Transverse colon (tissue), 4 donors: Measurements from ENCODE around the gene ST6GALNAC6. TPM values are rescaled to one million over a fixed set of nuclear protein-coding genes. Genes with fewer than 3 reads are reported as not detected.

ENCODE experiments used
- DNase-seq: peaks from one replicate; pipeline ENCODE4 v3.0.0-alpha.2; 2019
- H3K27ac ChIP-seq, 4 donors: fragments of 200-600 bp; sonication (generic); 2 replicates each; pipeline ENCODE4 v1.5.1; 2016 to 2018; ENCODE audit warnings: inconsistent platforms in 4 of 4
- H3K27me3 ChIP-seq: fragments of 200-600 bp; sonication (generic); 2 replicates; pipeline ENCODE4 v1.5.1; 2017; ENCODE audit warnings: inconsistent platforms
- H3K36me3 ChIP-seq, 4 donors: fragments of 200-600 bp; sonication (generic); 2 replicates each; pipeline ENCODE4 v1.5.1; 2017 to 2019; ENCODE audit warnings: inconsistent platforms in 4 of 4
- H3K4me1 ChIP-seq, 4 donors: fragments of 200-600 bp; sonication (generic); 2 replicates each; pipeline ENCODE4 v1.5.1; 2017 to 2020; ENCODE audit warnings: inconsistent platforms in 4 of 4
- H3K4me3 ChIP-seq, 4 donors: fragments of 200-600 bp; sonication (generic); 1 replicate in 1 of 4; 2 replicates in 3 of 4; pipeline versions ENCODE4 v1.5.1 to v1.6.1; 2017 to 2019; ENCODE audit warnings: inconsistent platforms in 4 of 4
- H3K9me3 ChIP-seq, 2 donors: fragments of 200-600 bp; sonication (generic); 2 replicates each; pipeline ENCODE4 v1.5.1; 2017 to 2019; ENCODE audit warnings: inconsistent platforms in 2 of 2
- CTCF ChIP-seq, 5 experiments: fragments of 200-600 bp in 3 of 5; fragments of 450-650 bp in 2 of 5; sonication (generic) in 3 of 5; IDR thresholded peaks; 1 replicate in 2 of 5; 2 replicates in 3 of 5; pipeline ENCODE4 v1.5.1; 2016 to 2017; ENCODE audit warnings: antibody characterized with exemption in 5 of 5, inconsistent platforms in 3 of 5, mild to moderate bottlenecking in 2 of 5, moderate library complexity in 1 of 5
- EP300 ChIP-seq: sonication (generic); formaldehyde crosslinking; IDR thresholded peaks from one replicate; pipeline ENCODE4 v1.6.1; 2017; ENCODE audit warnings: antibody characterized with exemption, low read depth
- POLR2A ChIP-seq: fragments of 450-650 bp; IDR thresholded peaks from one replicate; pipeline ENCODE4 v1.6.1; 2016; ENCODE audit warnings: antibody characterized with exemption, mild to moderate bottlenecking, moderate library complexity
- POLR2AphosphoS5 ChIP-seq, 3 donors: sonication (generic); formaldehyde crosslinking; IDR thresholded peaks; one replicate each; pipeline ENCODE4 v1.6.1; 2016; ENCODE audit warnings: antibody characterized with exemption in 3 of 3
- WGBS, 2 donors: methylation state at CpG; one replicate each; pipeline ENCODE4 v1.1.5; 2018; ENCODE audit warnings: low coverage in 1 of 2; 5-methylcytosine and 5-hydroxymethylcytosine counted together
- in situ Hi-C, 4 donors: fragments of 200-750 bp; cut with MboI; loops; one replicate each; pipeline versions ENCODE4 v1.15.0 to v1.15.1; 2017; ENCODE audit warnings: low sequenced_read_pairs in 3 of 4, low pct_ligation_motif_present in 1 of 4, low pct_unique_long_range_greater_than_20kb in 1 of 4
- intact Hi-C: fragments of 100-400 bp; cut with DNase I; formaldehyde crosslinking; loops from one replicate; pipeline ENCODE4 v1.15.1; 2023; ENCODE audit warnings: low total_unique reads
- total RNA-seq, 4 donors: library from RNA; depleted of rRNA; stranded (reverse); fragments of >200 nt; gene quantifications; one replicate each; pipeline ENCODE4 v1.1.0, GENCODE V29; 2016

Gene ST6GALNAC6
- total RNA-seq, 4 donors from 2014 or later: 41.0 to 80.4 (median 75.7) TPM

- in situ Hi-C loops: loop anchor here in 3 of 4 donors (25.0 kb wide), 2 partner anchors 126 to 326 kb away; partner anchors contain the start of genes CDK9 (in 1 of the 3) and SH2D3C (in 1 of the 3)
- Histone ChIP-seq H3K4me3 (no peak overlapping the region), H3K4me1 (peaks cover 32 to 58% (median 47%) of the 10 kb centered on the region in 4 donors), H3K9me3 (no peaks in the 10 kb centered on the region), H3K36me3 (no peaks in the 10 kb centered on the region), H3K27ac (peak overlapping the region; percentile 58 to 73 (median 70)), H3K27me3 (no peaks in the 10 kb centered on the region)
- peak; percentile 86 for DNase-seq
- no peak for TF ChIP-seq POLR2AphosphoS5 (IDR thresholded peaks at IDR 0.05)
- no peak for TF ChIP-seq EP300
- no peak for TF ChIP-seq POLR2A
- no peak for TF ChIP-seq CTCF (IDR thresholded peaks at IDR 0.05)
- 57% methylated on average over 5 of the region's 5 CpGs; no CpG with 5 or more reads in 1 of the 2 donors for WGBS, 2 donors
- intact Hi-C loops: no loop called here
Measured at GRCh38 chr9:127912882-127913281, 13.5 kb upstream of the ST6GALNAC6 start.

GRCh38 chr9:127912296-127912695, 12.9 kb upstream of the ST6GALNAC6 start:
- H3K4me3 ChIP-seq: no peak overlapping the region
- DNase-seq: peak; percentile 12
- WGBS, 2 donors: 94% methylated on average over 27 of the region's 31 CpGs; no CpG with 5 or more reads in 1 of the 2 donors
- no peaks in the 10 kb centered on the region for H3K9me3 ChIP-seq
- no peaks in the 10 kb centered on the region for H3K36me3 ChIP-seq
- intact Hi-C loops: no loop called here
- in situ Hi-C loops: loop anchor here in 3 of 4 donors (25.0 kb wide), 2 partner anchors 125 to 325 kb away; partner anchors contain the start of genes CDK9 (in 1 of the 3) and SH2D3C (in 1 of the 3)
- TF ChIP-seq CTCF (IDR thresholded peaks at IDR 0.05) (no peak), POLR2A (no peak), POLR2AphosphoS5 (IDR thresholded peaks at IDR 0.05) (no peak), EP300 (no peak)
- H3K27me3 ChIP-seq: no peaks in the 10 kb centered on the region
- peaks cover 29 to 58% (median 43%) of the 10 kb centered on the region in 4 donors for H3K4me1 ChIP-seq
- H3K27ac ChIP-seq: peak overlapping the region in 3 of 4 donors; percentile 8 to 73 (median 72)

GRCh38 chr9:127910613-127911205, 11.3 kb upstream of the ST6GALNAC6 start:
- Histone ChIP-seq H3K36me3 (no peaks in the 10 kb centered on the region), H3K27me3 (no peaks in the 10 kb centered on the region), H3K4me3 (no peak overlapping the region), H3K4me1 (peaks cover 35 to 64% (median 47%) of the 10 kb centered on the region in 4 donors), H3K27ac (peak overlapping the region in 3 of 4 donors; percentile 4 to 27 (median 6)), H3K9me3 (no peaks in the 10 kb centered on the region)
- DNase-seq: peak; percentile 47
- TF ChIP-seq CTCF (IDR thresholded peaks at IDR 0.05) (peak in 3 of 5 experiments; percentile 15 to 48 (median 24)), EP300 (no peak)
- WGBS, 2 donors: 49 to 60% methylated on average over 1 to 6 of the region's 6 CpGs
- intact Hi-C loops: no loop called here
- in situ Hi-C loops: loop anchor here in 3 of 4 donors (25.0 kb wide), 2 partner anchors 123 to 323 kb away; partner anchors contain the start of genes CDK9 (in 1 of the 3) and SH2D3C (in 1 of the 3)

- peak overlapping the region in 1 of 4 donors; percentile 6 for H3K27ac ChIP-seq
- TF ChIP-seq CTCF (IDR thresholded peaks at IDR 0.05) (no peak), POLR2A (no peak)
- H3K4me3 ChIP-seq: no peak overlapping the region
- no peaks in the 10 kb centered on the region for H3K36me3 ChIP-seq
- intact Hi-C loops: no loop called here
- no peaks in the 10 kb centered on the region for H3K9me3 ChIP-seq
- in situ Hi-C loops: loop anchor here in 3 of 4 donors (25.0 kb wide), 2 partner anchors 123 to 323 kb away; partner anchors contain the start of genes CDK9 (in 1 of the 3) and SH2D3C (in 1 of the 3)
- H3K4me1 ChIP-seq: peaks cover 36 to 64% (median 47%) of the 10 kb centered on the region in 4 donors
- 82% methylated on average over 17 of the region's 17 CpGs; no CpG with 5 or more reads in 1 of the 2 donors for whole genome bisulfite sequencing, 2 donors
- H3K27me3 ChIP-seq: no peaks in the 10 kb centered on the region
- peak; percentile 9 for DNase-seq
Measured at GRCh38 chr9:127909839-127910273, 10.5 kb upstream of the ST6GALNAC6 start.
